H1 (cell line): Measurements from ENCODE around the gene MICALL2. TPM values are rescaled to one million over a fixed set of nuclear protein-coding genes. Genes with fewer than 3 reads are reported as not detected.

Source experiments
- CTCF ChIP-seq, 3 experiments: IDR thresholded peaks; 1 replicate in 2 of 3; 2 replicates in 1 of 3; pipeline versions ENCODE4 v1.5.1 to v1.6.1; 2011; ENCODE audit warnings: low read length in 3 of 3, mild to moderate bottlenecking in 3 of 3, inconsistent platforms in 2 of 3, low read depth in 1 of 3, moderate library complexity in 1 of 3; ENCODE audit not compliant: insufficient read depth in 1 of 3; ENCODE audit errors: control extremely low read depth in 1 of 3
- KDM4A ChIP-seq: IDR thresholded peaks from one replicate; pipeline ENCODE4 v1.7.1; 2012; ENCODE audit warnings: low read depth, mild to moderate bottlenecking, moderate library complexity, low read length, inconsistent platforms; ENCODE audit not compliant: severe bottlenecking
- polyA plus RNA-seq, 7 experiments: library from polyadenylated mRNA; depleted of rRNA in 3 of 7; stranded (reverse) in 5 of 7; unstranded in 2 of 7; fragments of >200 nt in 5 of 7; fragments of 200-250 nt in 2 of 7; gene quantifications; 1 replicate in 5 of 7; 2 replicates in 1 of 7; 4 replicates in 1 of 7; pipeline versions ENCODE4 v1.2.1 to v1.2.3, GENCODE V29; 2011 to 2013; ENCODE audit warnings: missing spikeins in 2 of 7, mixed read lengths in 2 of 7
- total RNA-seq: library from RNA; stranded (reverse); fragmentation: NEBNext Ultra II Directional; extraction: Animal tissue kit (Norgen Biotek cat#: 25700); gene quantifications from 2 replicates; pipeline ENCODE4 v1.2.1, GENCODE V29; 2021

Gene MICALL2
- total and polyA plus RNA-seq, 2 of the 8 experiments (the other 6 are each of a cell fraction or from before 2014, with no cell fraction given): 5.3 to 8.5 TPM

- TF ChIP-seq CTCF (IDR thresholded peaks at IDR 0.05; ENCODE audit: control extremely low read depth in 1 of 3, insufficient read depth in 1 of 3, low read depth in 1 of 3, low read length in 3 of 3) (peak in 1 of 3 experiments; percentile 24; a peak in 1 of 4 replicates), KDM4A (no peak)
Measured at GRCh38 chr7:1441615-1442354, 17.5 kb downstream of the MICALL2 start (continued).
